GM19468 (cell line): ENCODE measurements around the gene TUBGCP2.

Experiments used
- ATAC-seq: cut with Tn5 transposase; IDR thresholded peaks from one replicate; pipeline ENCODE4 v1.9.1; 2021; ENCODE audit warnings: mild to moderate bottlenecking, moderate library complexity, moderate number of reproducible peaks; ENCODE audit not compliant: unreplicated experiment; ENCODE audit errors: extremely low read depth

TUBGCP2 gene

DNA sequence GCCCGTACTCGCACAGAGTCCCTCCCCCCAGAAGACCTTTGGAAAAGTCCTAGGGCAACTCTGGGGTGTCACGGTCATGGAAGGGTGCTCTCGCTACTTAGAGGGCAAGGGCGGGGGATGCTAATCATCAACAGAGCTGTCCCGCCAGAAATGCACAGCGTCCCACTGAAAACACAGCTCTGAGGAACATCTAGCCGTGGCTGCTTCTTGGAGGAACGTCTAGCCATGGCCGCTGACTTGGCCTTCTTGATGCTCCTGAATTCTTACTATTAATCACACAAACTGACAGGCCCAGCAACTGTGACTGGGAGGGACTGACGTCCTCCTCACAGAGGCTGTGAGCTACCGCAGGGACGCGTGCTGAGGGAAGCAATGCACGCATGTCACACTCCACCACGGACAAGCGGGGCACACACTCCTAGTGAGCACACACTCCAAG lies 1.7 kb downstream of the TUBGCP2 start:
- ATAC-seq: no peak

DNA sequence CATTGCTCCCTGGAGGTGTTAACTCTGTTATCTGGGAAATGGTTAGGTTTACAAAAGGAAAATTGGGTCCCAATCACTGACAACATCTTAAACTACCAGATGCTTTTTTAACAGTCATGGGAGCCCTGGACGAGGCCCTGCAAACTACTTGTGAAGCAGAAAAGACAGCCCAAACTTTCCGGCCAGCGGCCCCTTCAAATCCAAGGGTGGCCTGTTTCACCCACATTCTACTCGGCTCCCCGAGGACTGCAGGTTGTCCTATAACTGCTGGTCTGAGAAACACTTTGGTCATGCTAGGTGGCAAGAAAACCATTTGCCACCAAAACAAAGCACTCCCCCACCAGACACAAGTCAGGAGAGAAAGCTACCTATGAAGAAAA lies 2.6 kb downstream of the TUBGCP2 start:
- no peak for ATAC-seq

DNA sequence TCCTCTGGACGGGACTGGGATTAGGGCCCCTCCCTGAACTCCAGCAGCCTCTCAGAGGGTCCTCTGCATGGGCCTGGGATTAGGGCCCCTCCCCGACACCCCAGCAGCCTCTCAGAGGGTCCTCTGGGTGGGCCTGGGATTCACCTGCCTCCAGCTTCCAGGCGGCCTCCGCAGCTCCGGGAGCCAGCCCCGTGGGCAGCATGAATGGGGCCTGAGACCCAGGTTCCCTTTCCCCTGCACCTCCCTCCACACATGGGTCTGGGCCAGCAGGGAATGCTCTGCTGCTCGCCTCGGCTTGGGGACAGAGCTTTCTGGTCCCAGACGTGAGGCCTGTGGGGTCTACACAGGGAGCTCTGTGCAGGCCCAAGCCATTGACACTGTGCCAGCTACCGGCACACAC lies 5.5 kb downstream of the TUBGCP2 start:
- no peak for ATAC-seq

- no peak for ATAC-seq
Observed at GRCh38 chr10:133302230-133302629, 6.4 kb downstream of the TUBGCP2 start.

DNA sequence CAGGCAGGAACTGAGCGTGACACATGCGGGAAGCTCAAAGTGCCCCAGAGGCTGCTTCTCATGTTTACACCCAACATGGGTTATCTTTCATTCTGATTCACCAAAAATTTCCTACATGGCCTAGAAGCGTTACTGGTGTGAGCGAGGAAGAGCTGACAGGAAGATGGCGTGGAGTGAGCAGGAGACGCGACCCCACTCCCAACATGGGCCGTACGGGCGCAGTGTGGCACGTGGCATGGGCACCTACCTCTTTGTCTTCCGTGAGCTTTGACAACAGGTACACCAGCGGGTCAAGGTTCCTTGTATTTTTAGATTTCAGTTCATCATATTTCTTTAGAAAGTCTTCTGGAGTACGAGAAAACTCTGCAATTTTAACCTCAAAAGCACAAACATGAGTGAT lies 8.9 kb downstream of the TUBGCP2 start:
- ATAC-seq: no peak

- no peak for ATAC-seq
Observed at GRCh38 chr10:133299224-133299623, 9.4 kb downstream of the TUBGCP2 start.

DNA sequence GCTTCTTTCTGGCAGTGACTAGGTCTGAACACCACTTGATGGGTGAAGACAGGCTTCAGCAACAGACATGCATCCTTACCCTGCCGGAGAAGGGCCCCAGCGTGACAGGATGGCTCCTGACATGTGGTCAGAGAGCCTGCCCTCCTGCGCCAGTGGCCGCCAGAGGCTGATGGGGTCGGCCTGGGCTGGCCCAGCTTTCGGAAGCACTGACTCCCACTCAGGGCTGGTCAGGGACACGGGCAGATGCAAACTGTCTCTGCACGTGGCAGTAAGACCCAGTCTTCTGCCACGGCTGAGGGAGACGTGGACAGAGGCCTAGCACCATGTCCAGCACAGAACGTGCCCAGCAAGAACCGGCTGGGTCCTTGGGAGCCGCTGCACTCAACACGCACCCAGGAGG lies 10.2 kb downstream of the TUBGCP2 start:
- ATAC-seq: no peak

DNA sequence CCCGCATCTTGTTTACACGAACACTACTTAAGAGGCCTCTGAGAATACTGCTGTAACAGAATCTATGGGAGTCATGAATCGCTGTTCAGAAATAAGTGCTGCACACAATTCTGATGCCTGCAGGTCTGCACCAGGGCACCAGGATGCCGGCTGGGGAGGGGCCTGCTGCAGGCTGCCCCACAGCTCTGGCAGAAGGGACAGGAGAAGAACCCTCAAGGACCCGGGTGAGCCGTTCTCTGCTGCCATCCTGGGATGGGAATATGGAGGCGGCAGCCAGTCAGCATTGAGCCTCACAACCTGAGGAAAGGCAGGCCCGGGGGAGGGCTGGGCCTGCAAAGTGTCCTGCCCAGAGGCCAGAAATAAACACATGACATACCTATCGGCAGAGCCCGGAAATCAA lies 11.2 kb downstream of the TUBGCP2 start:
- no peak for ATAC-seq

- no peak for ATAC-seq
Observed at GRCh38 chr10:133295426-133296320, 13.0 kb downstream of the TUBGCP2 start.

- ATAC-seq: no peak
Observed at GRCh38 chr10:133294189-133294588, 14.5 kb downstream of the TUBGCP2 start.

- ATAC-seq: no peak
Observed at GRCh38 chr10:133293810-133294119, 14.9 kb downstream of the TUBGCP2 start.

- no peak for ATAC-seq
Observed at GRCh38 chr10:133292919-133293809, 15.5 kb downstream of the TUBGCP2 start.

DNA sequence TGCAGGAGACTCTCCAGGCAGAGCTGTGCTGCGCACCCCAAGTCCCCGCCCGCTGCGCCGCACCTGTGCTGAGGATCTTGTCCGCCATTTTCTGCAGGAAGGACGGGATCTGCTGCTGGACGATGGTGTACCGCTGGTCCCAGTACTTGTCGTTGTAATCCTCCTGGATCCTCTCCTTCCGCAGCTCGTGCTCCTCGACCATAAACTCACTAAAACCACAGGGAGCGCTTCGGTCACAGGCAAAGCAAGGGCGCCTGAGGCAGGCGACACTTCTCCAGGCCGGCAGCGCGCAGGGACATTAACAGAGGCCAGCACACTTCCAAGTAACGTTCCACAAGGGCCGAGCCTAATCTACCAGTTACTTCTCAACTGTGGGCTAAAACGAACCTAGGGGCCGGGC lies 18.9 kb downstream of the TUBGCP2 start:
- no peak for ATAC-seq

DNA sequence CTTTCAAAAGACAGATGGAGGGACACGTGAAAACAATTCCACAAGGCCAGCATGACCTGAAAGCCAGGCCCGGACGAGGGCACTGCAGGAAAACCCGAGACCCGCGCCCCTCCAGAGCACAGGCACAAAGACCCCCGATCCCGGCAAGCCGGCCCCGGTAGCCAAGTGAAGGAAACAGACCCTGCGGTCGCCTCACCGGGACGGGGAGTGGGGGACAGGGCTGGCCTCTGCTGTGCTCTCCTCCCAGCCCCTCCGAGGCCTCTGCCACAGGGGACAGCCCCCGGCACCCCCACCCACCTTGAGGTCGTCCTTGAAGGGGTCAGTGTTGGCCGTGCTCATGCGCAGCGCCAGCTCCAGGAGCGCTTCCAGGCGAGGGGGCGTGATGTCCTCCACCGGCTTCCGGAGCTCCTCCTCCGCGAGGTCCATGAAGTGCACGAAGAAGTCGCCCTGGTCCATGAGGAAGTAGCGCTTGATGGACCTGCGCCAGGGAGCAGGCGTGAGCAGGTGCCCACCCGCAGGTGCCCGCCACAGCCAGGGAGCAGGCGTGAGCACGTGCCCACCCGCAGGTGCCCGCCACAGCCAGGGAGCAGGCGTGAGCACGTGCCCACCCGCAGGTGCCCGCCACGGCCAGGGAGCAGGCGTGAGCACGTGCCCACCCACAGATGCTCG lies 20.7 kb downstream of the TUBGCP2 start:
- ATAC-seq: no peak

- ATAC-seq: no peak
Observed at GRCh38 chr10:133286366-133286765, 22.3 kb downstream of the TUBGCP2 start.

GRCh38 chr10:133285217-133285616 lies 23.5 kb downstream of the TUBGCP2 start:
- no peak for ATAC-seq

DNA sequence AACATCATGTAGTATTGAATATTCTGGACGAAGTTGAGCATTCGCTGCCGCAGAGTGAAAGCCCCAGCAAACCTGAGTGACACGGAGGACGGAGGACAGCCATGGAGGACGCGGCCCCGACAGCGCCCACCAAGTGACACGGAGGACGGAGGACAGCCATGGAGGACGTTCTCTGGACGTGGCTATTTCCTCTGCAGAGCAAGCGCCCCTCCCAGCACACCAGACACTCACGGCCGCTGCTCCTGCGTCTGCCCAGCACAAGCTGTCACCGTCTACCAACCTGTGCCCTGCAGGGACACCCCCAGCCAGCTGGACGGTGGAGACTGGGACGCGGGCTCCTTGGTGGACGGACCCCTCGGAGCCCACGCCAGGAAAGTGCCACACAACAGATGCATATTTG lies 24.7 kb downstream of the TUBGCP2 start:
- ATAC-seq: no peak

- no peak for ATAC-seq
Observed at GRCh38 chr10:133282846-133283390, 25.8 kb downstream of the TUBGCP2 start.

- ATAC-seq: no peak
Observed at GRCh38 chr10:133281628-133282372, 26.9 kb downstream of the TUBGCP2 start.

GRCh38 chr10:133281084-133281483 lies 27.6 kb downstream of the TUBGCP2 start:
- no peak for ATAC-seq
